Esophagus muscularis mucosa (tissue), 3 donors: ENCODE measurements around the gene LZTS2.

ENCODE experiments used
- CTCF ChIP-seq, 3 experiments: fragments of 200-600 bp in 2 of 3; fragments of 450-650 bp in 1 of 3; sonication (generic) in 2 of 3; IDR thresholded peaks; one replicate each; pipeline ENCODE4 v1.5.1; 2017 to 2019; ENCODE audit warnings: antibody characterized with exemption in 3 of 3, mild to moderate bottlenecking in 2 of 3, moderate library complexity in 1 of 3
- EP300 ChIP-seq: sonication (generic); formaldehyde crosslinking; IDR thresholded peaks from one replicate; pipeline ENCODE4 v1.6.1; 2017; ENCODE audit warnings: antibody characterized with exemption

GRCh38 chr10:101021239-101021638 is 21.6 kb downstream of the LZTS2 start:
- TF ChIP-seq EP300 = no peak
- no peak for TF ChIP-seq CTCF (IDR thresholded peaks at IDR 0.05)
